Measurements from ENCODE around the gene FNDC5.

The FNDC5 gene

DNA sequence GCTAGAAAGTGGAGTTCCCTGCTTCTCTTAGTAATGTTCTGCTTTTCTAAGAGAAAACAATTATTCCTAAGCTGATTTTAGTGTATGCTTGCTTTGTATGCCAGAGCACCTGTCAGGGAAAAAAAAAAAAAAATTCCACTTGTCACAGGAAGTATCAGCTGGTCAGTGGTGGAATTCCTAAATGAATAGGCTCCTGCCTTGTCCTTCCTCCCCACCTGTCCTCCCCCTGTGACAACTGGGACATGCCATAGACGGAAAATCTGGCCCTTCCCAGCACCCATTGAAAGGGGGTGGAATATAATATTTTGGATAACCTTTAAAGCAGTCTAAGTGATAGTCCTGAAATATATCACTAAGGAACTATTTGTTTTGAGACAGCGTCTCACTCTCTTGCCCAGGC, 10.8 kb downstream of the FNDC5 start:
- H3K9ac ChIP-seq (ENCODE audit: low read depth, low read length), result no peak overlapping the region
- no peaks in the 10 kb centered on the region for H3K4me1 ChIP-seq (ENCODE audit: insufficient read depth, low read length)
- H3K36me3 ChIP-seq (ENCODE audit: insufficient read depth, low read length), result peaks cover 42% of the 10 kb centered on the region
- no peaks in the 10 kb centered on the region for H3K9me3 ChIP-seq (ENCODE audit: insufficient read depth, low read depth, low read length)
- no peak overlapping the region for H3K27ac ChIP-seq (ENCODE audit: low read depth, low read length)
- WGBS, result 85% methylated on average over 1 of the region's 2 CpGs
- no peak overlapping the region for H3K4me3 ChIP-seq (ENCODE audit: low read length)
- no peaks in the 10 kb centered on the region for H3K27me3 ChIP-seq (ENCODE audit: insufficient read depth, low read length)

DNA sequence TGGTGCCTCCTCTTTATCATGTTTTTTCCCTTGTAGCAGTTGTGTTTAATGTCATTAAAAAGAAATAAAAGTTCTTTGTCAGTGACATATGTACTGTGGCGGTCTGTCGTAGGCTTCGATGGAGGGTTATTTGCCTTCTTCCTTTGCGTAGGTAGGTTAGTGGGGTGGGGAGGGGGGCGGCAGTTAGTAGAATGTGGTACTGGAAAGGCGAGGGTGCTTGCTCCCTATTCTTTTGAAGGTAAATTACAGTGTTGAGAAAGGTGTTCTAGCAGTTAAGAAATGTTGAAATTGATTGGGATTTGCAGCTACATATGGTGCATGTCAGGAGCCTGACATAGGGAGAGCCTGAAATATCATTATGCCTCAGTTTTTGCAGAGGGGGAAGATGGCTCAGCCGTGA, 11.9 kb downstream of the FNDC5 start:
- Histone ChIP-seq H3K36me3 (ENCODE audit: insufficient read depth, low read length) (peaks cover 53% of the 10 kb centered on the region), H3K4me3 (ENCODE audit: low read length) (no peak overlapping the region), H3K4me1 (ENCODE audit: insufficient read depth, low read length) (no peaks in the 10 kb centered on the region), H3K27ac (ENCODE audit: low read depth, low read length) (no peak overlapping the region), H3K9me3 (ENCODE audit: insufficient read depth, low read depth, low read length) (no peaks in the 10 kb centered on the region), H3K9ac (ENCODE audit: low read depth, low read length) (no peak overlapping the region), H3K27me3 (ENCODE audit: insufficient read depth, low read length) (no peaks in the 10 kb centered on the region)
- 88% methylated on average over 7 of the region's 7 CpGs for WGBS

DNA sequence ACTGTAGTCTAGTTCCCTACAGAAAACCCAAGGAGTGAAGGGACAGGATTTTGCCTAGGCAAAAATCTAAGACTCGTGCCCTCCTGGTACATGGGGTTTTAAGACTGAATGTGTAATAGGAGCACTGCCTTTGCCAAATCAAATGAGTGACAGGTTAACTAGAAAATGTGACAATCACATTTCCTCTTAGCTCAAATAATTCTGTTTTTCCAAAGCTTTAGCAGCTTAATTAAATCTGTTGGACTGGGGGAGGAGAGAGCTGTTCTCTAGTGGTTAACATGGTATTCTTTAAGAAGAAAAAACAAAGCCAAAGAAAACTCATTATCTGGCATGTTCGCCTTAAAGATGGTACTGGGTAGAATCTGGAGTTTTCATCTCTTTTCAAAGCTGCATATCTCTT, 12.6 kb downstream of the FNDC5 start:
- Histone ChIP-seq H3K27ac (ENCODE audit: low read depth, low read length) (no peak overlapping the region), H3K4me1 (ENCODE audit: insufficient read depth, low read length) (no peaks in the 10 kb centered on the region), H3K27me3 (ENCODE audit: insufficient read depth, low read length) (no peaks in the 10 kb centered on the region), H3K4me3 (ENCODE audit: low read length) (no peak overlapping the region), H3K9me3 (ENCODE audit: insufficient read depth, low read depth, low read length) (no peaks in the 10 kb centered on the region), H3K9ac (ENCODE audit: low read depth, low read length) (no peak overlapping the region), H3K36me3 (ENCODE audit: insufficient read depth, low read length) (peaks cover 58% of the 10 kb centered on the region)
- 88% methylated on average over 2 of the region's 2 CpGs for WGBS

DNA sequence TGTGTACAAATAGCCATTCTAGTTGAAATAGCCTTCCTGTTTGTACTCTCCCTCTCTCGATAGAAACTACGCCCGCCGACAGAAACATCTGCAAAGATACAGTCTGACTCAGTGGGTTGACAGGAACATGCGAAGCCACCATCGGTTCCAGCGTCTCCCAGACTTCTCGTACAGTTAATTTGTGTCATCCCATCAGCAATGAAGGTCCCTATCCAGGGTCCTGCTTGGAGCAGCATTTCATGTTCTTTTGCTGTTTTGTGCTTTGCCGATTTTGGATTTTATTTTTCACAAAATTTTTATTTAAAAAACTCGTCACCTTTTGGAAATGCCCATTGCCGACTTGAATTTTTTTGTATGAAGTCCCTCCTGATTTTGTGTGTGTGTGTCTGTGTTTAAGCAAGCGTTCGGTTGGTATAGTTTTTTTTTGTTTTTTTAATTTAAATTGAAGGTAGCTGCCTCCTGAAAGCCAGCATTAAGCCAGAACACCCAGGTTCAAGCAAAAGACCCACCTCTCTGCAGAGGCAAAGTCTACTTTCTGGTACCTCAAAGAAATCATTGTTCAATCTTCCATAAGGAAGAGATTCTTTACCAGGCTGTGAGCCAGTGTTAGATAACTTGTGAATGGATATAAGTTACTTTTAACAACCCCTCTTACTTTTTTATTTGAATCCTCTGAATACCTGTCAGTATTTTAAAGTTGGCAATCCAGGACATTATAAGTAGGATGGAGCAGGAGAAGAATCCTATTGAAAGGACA, 14.7 kb downstream of the FNDC5 start:
- no peak overlapping the region for H3K9ac ChIP-seq (ENCODE audit: low read depth, low read length)
- no peak overlapping the region for H3K4me3 ChIP-seq (ENCODE audit: low read length)
- peaks cover 59% of the 10 kb centered on the region for H3K36me3 ChIP-seq (ENCODE audit: insufficient read depth, low read length)
- no peaks in the 10 kb centered on the region for H3K27me3 ChIP-seq (ENCODE audit: insufficient read depth, low read length)
- WGBS, result 96% methylated on average over 13 of the region's 13 CpGs
- no peak overlapping the region for H3K27ac ChIP-seq (ENCODE audit: low read depth, low read length)
- H3K4me1 ChIP-seq (ENCODE audit: insufficient read depth, low read length), result no peaks in the 10 kb centered on the region
- H3K9me3 ChIP-seq (ENCODE audit: insufficient read depth, low read depth, low read length), result no peaks in the 10 kb centered on the region

DNA sequence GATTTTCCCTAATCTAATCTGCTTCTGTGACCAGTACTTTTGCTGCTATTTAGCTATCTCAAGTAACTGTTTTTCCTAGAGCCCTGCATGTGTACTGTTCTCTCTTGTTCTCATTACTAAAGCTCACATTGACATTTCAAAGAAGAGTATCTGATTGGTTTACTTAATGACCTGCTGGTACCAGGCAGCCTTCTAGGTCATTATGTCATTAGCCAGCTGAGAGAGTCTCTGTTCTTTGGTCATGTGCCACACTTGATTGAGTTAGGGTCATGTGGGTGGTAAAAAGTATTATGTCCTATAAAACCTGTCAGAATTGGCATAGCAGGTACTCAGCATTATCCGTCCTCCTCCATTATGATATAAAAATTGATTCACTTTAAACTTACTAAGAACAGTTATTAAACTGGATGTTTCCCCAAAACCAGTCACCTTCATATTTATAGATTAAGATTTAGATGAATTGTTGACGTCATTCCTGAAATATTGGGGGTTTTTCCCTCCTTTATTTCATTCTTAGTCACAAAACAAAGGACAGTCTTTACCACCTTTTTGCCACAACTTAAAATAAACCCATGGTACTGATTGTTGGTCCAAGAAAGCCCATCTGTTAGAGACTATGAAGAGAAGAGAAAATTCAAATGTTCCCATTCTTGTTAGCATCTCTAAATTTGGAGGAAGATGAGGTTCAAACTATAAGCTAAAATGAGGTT, 22.2 kb downstream of the FNDC5 start:
- no peak overlapping the region for H3K27ac ChIP-seq (ENCODE audit: low read depth, low read length)
- H3K27me3 ChIP-seq (ENCODE audit: insufficient read depth, low read length), result no peaks in the 10 kb centered on the region
- no peak overlapping the region for H3K4me3 ChIP-seq (ENCODE audit: low read length)
- no peaks in the 10 kb centered on the region for H3K9me3 ChIP-seq (ENCODE audit: insufficient read depth, low read depth, low read length)
- WGBS, result no CpG with 5 or more reads among the region's 2 CpGs
- peaks cover 43% of the 10 kb centered on the region for H3K36me3 ChIP-seq (ENCODE audit: insufficient read depth, low read length)
- no peaks in the 10 kb centered on the region for H3K4me1 ChIP-seq (ENCODE audit: insufficient read depth, low read length)
- no peak overlapping the region for H3K9ac ChIP-seq (ENCODE audit: low read depth, low read length)

DNA sequence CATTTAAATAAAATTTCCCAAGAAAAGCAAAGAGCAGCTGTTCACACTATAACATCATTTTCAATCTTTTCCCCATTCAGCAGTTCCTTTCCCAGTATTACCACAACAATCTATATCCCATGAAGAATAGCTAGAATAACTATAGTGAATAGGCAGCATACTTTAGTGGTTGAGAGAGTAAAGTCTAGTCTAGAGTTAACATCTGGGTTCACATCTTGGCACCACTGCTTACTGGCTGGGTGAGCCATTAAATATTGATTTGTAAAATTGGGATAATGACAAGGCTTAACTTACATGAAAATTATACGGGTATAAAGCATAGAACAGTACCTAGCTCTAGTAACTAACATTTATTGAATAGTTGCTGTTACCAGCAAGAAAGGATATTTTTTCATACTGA, 38.8 kb downstream of the FNDC5 start:
- 88% methylated on average over 1 of the region's 1 CpG for WGBS

DNA sequence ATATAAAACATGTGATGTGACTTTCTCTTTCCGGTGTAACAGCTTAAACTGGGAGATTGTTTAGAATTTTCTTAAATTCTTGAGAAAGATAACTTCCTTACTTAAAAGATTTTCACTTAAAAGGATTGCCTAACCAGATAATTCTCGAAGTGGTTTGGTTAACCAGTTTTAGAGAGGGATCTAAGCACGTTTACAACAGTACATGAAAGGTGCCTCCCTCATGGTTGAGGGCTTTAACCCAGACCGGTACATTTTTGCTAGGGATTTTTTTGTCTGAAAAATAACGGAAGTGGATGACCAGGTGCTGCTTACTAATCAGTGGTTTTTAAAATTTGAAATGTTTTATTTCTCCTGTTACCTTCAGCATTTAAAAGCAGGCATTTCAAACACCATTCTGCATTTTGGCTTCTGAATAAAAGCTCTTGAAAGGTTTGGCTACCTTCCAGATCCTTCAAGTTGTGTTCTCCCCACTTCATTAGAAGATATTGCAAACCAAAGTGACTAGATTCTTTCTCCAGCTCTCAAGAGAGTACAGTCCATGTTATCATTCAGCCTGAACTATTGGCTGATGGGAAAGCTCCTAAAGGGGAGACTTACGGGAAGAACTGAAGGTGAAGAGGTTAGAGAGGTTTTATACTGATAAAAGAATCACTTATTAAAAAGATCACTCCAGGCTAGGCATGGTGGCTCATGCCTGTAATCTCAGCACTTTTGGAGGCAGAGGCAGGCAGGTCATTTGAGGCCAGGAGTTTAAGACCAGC, 40.4 kb downstream of the FNDC5 start:
- 98% methylated on average over 5 of the region's 6 CpGs for WGBS
- Histone ChIP-seq H3K4me1 (ENCODE audit: insufficient read depth, low read length) (no peaks in the 10 kb centered on the region), H3K27me3 (ENCODE audit: insufficient read depth, low read length) (no peaks in the 10 kb centered on the region), H3K9me3 (ENCODE audit: insufficient read depth, low read depth, low read length) (no peaks in the 10 kb centered on the region), H3K4me3 (ENCODE audit: low read length) (no peak overlapping the region), H3K36me3 (ENCODE audit: insufficient read depth, low read length) (peaks cover 99% of the 10 kb centered on the region), H3K9ac (ENCODE audit: low read depth, low read length) (no peak overlapping the region), H3K27ac (ENCODE audit: low read depth, low read length) (no peak overlapping the region)

More for the DNA sequence above, 38.8 kb downstream of the FNDC5 start:
- Histone ChIP-seq H3K27ac (ENCODE audit: low read depth, low read length) (no peak overlapping the region), H3K4me3 (ENCODE audit: low read length) (no peak overlapping the region), H3K9me3 (ENCODE audit: insufficient read depth, low read depth, low read length) (no peaks in the 10 kb centered on the region), H3K9ac (ENCODE audit: low read depth, low read length) (no peak overlapping the region), H3K27me3 (ENCODE audit: insufficient read depth, low read length) (no peaks in the 10 kb centered on the region), H3K4me1 (ENCODE audit: insufficient read depth, low read length) (no peaks in the 10 kb centered on the region), H3K36me3 (ENCODE audit: insufficient read depth, low read length) (peaks cover 95% of the 10 kb centered on the region)

DNA sequence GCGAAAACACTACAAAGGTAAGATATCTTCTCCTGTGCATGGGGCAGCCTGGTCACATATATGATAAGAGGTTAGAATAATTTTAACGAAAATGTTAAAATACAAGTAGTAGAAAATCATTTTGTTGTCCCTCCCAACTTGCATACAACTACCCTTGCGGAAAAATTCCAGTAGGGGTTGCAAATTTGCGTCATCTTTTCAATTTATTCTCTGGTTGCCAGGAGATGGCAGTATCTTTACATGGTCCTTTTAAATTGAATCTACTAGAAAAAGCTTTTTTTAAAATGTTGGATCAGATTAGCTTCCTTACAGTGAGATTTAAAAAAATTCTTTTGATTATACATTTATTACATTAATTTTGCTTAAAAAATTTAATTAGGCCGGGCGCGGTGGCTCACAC, 42.4 kb downstream of the FNDC5 start:
- Histone ChIP-seq H3K9me3 (ENCODE audit: insufficient read depth, low read depth, low read length) (no peaks in the 10 kb centered on the region), H3K4me3 (ENCODE audit: low read length) (no peak overlapping the region), H3K4me1 (ENCODE audit: insufficient read depth, low read length) (no peaks in the 10 kb centered on the region), H3K36me3 (ENCODE audit: insufficient read depth, low read length) (peaks cover 85% of the 10 kb centered on the region), H3K9ac (ENCODE audit: low read depth, low read length) (no peak overlapping the region), H3K27me3 (ENCODE audit: insufficient read depth, low read length) (no peaks in the 10 kb centered on the region), H3K27ac (ENCODE audit: low read depth, low read length) (no peak overlapping the region)
- 100% methylated on average over 7 of the region's 7 CpGs for WGBS

DNA sequence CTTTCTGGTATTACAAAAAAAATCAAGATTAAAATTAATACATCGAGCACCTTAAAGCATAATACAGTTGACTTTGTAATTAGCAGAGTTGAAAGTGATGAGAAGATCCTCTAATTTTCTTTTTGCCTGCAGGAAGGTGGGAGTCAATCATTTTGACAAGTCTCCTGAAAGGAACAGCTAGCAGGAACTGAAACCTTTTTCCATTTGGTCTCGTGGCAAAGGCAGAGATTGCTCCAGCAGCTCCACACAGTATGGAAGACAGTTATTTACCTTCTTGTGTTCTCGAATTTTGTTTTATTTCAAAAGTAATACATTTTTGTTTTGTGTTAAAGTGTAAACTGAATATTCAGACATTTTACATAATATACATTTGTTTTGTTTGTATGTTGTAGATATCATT, 45.5 kb downstream of the FNDC5 start:
- no peaks in the 10 kb centered on the region for H3K9me3 ChIP-seq (ENCODE audit: insufficient read depth, low read depth, low read length)
- H3K9ac ChIP-seq (ENCODE audit: low read depth, low read length), result no peak overlapping the region
- peaks cover 54% of the 10 kb centered on the region for H3K36me3 ChIP-seq (ENCODE audit: insufficient read depth, low read length)
- no peaks in the 10 kb centered on the region for H3K27me3 ChIP-seq (ENCODE audit: insufficient read depth, low read length)
- no peak overlapping the region for H3K4me3 ChIP-seq (ENCODE audit: low read length)
- H3K4me1 ChIP-seq (ENCODE audit: insufficient read depth, low read length), result no peaks in the 10 kb centered on the region
- WGBS, result 93% methylated on average over 1 of the region's 3 CpGs
- H3K27ac ChIP-seq (ENCODE audit: low read depth, low read length), result no peak overlapping the region

DNA sequence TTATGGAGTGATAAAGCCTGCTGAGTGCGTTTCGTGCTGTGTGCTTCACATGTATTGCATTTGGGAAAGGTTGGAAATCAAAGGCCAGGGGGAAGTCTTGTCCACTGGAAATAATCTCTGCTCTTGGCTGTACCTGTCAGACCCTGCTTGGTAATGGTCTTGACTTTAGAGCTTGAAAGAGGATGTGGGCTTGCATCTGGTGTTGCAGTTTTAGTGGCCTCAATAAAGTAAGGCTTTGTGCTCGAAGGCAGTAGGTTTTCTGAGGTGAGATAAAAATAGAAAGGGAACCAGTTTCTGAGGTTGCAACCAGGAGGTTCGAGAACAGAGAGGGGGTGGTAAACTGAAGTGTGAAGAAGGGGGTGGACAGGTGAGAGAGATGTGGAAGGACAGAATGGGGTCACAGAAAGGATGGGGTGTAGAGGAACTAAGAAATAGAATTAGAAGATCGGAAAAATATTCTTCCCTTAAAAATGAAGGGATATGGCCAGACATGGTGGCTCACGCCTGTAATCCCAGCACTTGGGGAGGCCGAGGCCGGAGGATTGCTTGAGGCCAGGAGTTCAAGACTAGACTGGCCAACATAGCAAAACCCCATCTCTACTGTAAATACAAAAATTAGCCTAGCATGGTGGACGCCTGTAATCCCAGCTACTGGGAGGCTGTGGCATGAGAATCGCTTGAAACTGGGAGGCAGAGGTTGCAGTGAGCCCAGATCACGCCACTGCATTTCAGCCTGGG, 51.7 kb downstream of the FNDC5 start:
- peak overlapping the region; percentile 93 for H3K4me3 ChIP-seq (ENCODE audit: low read length)
- H3K4me1 ChIP-seq (ENCODE audit: insufficient read depth, low read length), result peaks cover 17% of the 10 kb centered on the region
- no peaks in the 10 kb centered on the region for H3K9me3 ChIP-seq (ENCODE audit: insufficient read depth, low read depth, low read length)
- no peaks in the 10 kb centered on the region for H3K27me3 ChIP-seq (ENCODE audit: insufficient read depth, low read length)
- H3K27ac ChIP-seq (ENCODE audit: low read depth, low read length), result peak overlapping the region; percentile 99
- H3K36me3 ChIP-seq (ENCODE audit: insufficient read depth, low read length), result peaks cover 6% of the 10 kb centered on the region
- H3K9ac ChIP-seq (ENCODE audit: low read depth, low read length), result peak overlapping the region; percentile 98
- 82% methylated on average over 11 of the region's 11 CpGs for WGBS
